T47D (cell line): Measurements from ENCODE around the gene MRPL36.
"Not testable (repeated sequence)": the region's sequence is repeated elsewhere in the genome, so short reads cannot be mapped to it uniquely, and the experiment has no call there.

Experiments
- DNase-seq, 2 experiments: peaks; one replicate each; pipeline versions ENCODE4 v3.0.0 to v3.0.0-alpha.2; 2011 to 2012; ENCODE audit warnings: low read depth in 1 of 2, low spot score in 1 of 2
- JUND ChIP-seq: IDR thresholded peaks from 2 replicates; pipeline ENCODE4 v1.6.1; 2012; ENCODE audit warnings: low read depth
- in situ Hi-C: cut with HindIII; loops from 2 replicates; pipeline ENCODE4 v1.10.0; 2016; ENCODE audit warnings: low sequenced_read_pairs, low pct_unique_long_range_greater_than_20kb

MRPL36 gene

GRCh38 chr5:1795506-1795905, 4.1 kb downstream of the MRPL36 start:
- TF ChIP-seq JUND = no peak
- in situ Hi-C loops = no loop called here
- no peak for DNase-seq

GRCh38 chr5:1794901-1795290, 4.7 kb downstream of the MRPL36 start:
- TF ChIP-seq JUND = no peak
- in situ Hi-C loops = no loop called here
- DNase-seq = no peak

- no peak for TF ChIP-seq JUND
- in situ Hi-C loops = no loop called here
- DNase-seq = no peak
Measured at GRCh38 chr5:1793966-1794900, 5.4 kb downstream of the MRPL36 start.

GRCh38 chr5:1793301-1793740, 6.3 kb downstream of the MRPL36 start:
- no peak for DNase-seq
- TF ChIP-seq JUND = no peak
- in situ Hi-C loops = no loop called here

GRCh38 chr5:1792842-1793266, 6.8 kb downstream of the MRPL36 start:
- in situ Hi-C loops = no loop called here
- no peak for DNase-seq
- TF ChIP-seq JUND = no peak

GRCh38 chr5:1791176-1791575, 8.5 kb downstream of the MRPL36 start:
- no peak for DNase-seq
- TF ChIP-seq JUND = no peak
- in situ Hi-C loops = no loop called here

- no peak for DNase-seq
- in situ Hi-C loops = no loop called here
- no peak for TF ChIP-seq JUND
Measured at GRCh38 chr5:1789834-1790471, 9.7 kb downstream of the MRPL36 start.

GRCh38 chr5:1789438-1789833, 10.2 kb downstream of the MRPL36 start:
- DNase-seq = peak in 1 of 2 experiments; percentile 76
- in situ Hi-C loops = not testable (repeated sequence)

GRCh38 chr5:1788828-1789227, 10.8 kb downstream of the MRPL36 start:
- TF ChIP-seq JUND = no peak
- in situ Hi-C loops = no loop called here
- no peak for DNase-seq

- no peak for DNase-seq
- TF ChIP-seq JUND = no peak
- in situ Hi-C loops = no loop called here
Measured at GRCh38 chr5:1788200-1788599, 11.4 kb downstream of the MRPL36 start.

- DNase-seq = no peak
- in situ Hi-C loops = no loop called here
- TF ChIP-seq JUND = no peak
Measured at GRCh38 chr5:1787472-1788047, 12.1 kb downstream of the MRPL36 start.

GRCh38 chr5:1786621-1787471, 12.8 kb downstream of the MRPL36 start:
- DNase-seq = no peak
- in situ Hi-C loops = no loop called here
- no peak for TF ChIP-seq JUND

- in situ Hi-C loops = no loop called here
- TF ChIP-seq JUND = no peak
- DNase-seq = no peak
Measured at GRCh38 chr5:1785984-1786383, 13.7 kb downstream of the MRPL36 start.
